HG03103 (cell line): ENCODE measurements around the gene RGS12.

Experiments
- ATAC-seq: cut with Tn5 transposase; IDR thresholded peaks from one replicate; pipeline ENCODE4 v1.9.1; 2021; ENCODE audit warnings: low read depth; ENCODE audit not compliant: unreplicated experiment

The RGS12 gene

DNA sequence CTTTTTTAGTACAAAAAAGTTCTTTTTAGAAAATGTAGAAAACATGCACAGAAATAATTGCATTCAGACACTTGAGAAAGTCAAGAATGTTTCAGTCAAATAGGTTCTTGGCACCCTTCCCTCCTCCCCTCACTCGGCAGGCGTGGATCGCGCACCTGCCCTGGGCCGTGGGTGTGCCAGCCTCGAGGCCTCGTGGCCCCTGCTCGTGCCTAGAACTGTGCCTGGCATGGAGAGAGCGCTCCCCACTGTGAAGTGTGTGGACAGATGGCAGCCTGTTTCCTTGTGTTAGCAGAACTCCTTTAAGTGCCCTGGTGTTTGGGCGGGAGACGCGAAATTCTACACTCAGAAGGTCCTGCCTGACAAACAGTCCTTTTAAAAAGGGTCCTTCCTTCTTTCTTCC lies 14.7 kb downstream of the RGS12 start:
- ATAC-seq, result no peak

DNA sequence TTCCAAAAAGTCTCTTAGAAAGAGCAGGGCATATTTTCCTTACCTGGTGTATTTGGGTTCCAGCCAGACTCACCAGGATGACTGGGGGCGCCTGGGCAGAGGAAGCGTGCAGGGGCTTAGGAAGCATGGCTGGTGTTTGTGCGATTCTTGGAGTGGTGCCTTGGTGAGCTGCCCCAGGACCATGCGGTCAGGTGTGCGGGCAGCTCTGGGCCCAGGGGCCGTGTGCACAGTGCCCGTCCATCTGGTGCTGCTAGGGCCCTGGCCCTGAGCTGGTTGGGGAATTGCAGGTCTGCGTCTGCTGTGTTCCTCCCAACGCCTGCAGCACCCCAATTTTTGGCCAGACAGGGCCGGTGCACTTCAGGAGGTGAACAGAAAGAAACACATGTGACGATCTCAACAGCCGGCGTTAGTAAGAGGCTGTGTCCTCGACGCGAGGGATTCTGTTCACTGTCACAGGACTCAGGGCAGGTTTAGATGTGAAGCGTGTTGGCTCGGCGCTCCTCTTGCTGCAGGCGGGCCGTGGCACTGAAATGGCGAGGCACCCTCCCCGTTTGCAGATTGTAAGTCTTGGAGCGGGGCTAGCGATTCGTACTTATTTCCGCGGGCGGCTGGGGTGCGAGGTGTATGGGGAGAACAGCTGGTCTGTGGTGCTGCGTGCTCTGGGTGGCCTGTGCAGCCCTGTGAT lies 15.2 kb downstream of the RGS12 start:
- ATAC-seq, result no peak

DNA sequence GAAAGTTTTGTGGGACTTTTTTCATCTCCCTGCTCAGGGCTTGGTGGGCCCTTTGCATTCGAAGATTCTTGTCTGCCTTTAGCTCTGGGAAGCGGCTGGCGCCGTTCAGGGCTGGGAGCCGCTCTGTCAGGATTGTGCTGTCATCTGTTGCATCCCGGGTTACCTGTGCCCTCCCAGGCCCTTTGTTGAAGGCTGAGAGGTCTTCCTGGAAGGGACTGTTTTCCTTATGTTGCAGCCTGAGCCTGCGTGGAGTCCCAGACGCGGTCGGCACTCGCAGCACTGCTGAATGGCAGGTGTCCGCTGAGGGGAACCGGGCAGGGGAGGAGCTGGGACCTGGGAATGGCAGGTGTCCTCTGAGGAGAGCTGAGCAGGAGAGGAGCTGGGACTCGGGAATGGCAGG lies 15.9 kb downstream of the RGS12 start:
- ATAC-seq, result no peak

DNA sequence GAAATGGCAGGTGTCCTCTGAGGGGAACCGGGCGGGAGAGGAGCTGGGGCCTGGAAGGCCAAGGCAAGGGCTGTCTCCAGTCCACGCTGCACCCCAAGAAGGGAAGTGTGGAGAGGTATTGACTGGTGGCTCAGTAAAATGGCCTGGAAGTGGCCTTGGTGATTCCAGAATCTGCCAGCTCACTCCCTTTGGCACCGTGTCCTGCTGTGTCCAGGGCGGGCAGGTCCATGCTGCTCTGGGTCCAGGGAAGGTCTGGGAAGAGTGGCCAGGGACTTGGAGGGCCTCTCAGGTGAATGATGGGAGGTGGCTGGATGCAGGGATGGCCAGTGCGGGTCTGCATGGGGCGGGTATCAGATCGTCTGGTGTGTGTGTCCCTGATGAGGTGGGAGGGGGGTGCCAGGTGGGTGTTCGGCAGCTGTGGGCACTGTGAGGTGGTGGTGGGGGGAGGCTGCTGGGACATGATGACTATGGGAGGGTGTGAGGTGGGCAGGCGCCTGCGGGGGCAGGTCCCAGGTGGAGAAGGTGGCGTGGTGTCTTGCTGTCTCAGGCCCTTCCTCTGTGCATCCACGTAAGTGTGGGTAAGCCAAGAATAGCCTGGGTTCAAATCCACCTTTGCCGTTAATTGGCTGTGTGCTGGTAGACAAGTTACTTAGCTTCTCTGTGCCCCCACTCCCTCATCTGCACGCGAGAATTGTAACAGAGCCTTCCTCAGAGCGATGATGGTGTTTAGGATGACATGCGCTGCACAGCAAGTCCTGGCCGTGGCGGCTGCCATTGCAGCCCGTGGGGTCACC lies 17.7 kb downstream of the RGS12 start:
- no peak for ATAC-seq

DNA sequence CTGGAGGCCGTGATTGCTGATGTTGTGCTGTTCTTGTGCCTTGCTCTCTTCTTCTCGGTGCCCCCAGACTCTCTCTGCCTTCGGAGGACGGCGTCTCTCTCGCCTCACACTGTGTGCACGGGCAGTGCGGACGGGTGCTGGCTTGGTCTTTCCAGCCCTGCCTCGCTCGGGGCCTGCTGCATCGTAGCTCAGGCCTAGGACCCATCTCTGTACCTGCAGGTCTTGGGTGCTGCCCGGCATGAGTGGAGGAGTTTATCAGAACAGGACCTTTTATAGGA lies 18.2 kb downstream of the RGS12 start:
- no peak for ATAC-seq

DNA sequence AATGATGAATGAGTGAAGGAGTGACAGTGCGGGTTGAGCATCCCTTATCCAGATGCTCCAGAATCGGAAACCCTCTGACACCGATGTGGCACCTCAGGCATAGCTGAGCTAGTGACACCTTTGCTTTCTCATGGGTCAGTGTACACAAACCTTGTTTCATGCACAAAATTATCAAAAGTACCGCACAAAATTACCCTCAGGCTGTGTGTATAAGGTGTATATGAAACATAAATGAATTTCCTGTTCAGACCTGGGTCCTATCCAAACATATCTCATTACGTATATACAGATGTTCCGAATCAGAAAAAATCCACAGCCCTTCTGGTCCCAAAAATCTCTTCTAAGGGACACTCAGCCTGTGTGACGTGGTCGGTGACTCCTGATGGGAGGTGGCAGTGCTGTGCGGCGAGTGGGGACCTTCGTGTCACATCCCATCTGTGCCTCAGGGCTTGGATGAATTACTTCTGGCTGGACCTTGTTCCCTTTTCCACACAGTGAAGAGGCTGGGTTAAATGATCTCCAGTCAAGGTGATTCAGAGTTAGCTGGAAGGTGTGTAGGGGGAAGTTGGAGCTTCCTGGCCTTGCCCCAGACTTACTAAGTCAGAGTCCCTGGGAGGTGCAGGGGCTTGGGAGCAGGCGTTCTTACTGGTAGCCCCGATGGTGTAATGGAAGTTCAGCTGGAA lies 18.8 kb downstream of the RGS12 start:
- no peak for ATAC-seq

DNA sequence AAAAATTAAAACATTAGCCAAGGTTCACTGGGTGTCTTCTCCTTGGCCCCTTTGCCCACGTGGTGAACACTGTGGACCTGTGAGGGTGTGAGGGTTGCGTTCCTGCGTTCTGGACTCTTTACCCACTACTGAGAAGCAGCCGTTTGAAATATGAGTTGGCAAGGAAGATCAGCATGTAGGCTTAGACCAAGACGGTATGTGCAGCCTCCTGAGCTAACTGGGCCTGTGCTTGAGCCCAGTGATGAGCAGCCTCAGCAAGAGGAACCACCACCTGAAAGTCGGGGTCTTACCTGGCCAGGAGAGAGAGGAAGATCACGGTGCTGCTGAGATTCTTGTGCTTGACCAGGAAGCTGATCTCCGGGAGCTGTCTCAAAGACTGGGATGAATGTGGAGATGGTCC lies 19.5 kb downstream of the RGS12 start:
- ATAC-seq, result no peak

DNA sequence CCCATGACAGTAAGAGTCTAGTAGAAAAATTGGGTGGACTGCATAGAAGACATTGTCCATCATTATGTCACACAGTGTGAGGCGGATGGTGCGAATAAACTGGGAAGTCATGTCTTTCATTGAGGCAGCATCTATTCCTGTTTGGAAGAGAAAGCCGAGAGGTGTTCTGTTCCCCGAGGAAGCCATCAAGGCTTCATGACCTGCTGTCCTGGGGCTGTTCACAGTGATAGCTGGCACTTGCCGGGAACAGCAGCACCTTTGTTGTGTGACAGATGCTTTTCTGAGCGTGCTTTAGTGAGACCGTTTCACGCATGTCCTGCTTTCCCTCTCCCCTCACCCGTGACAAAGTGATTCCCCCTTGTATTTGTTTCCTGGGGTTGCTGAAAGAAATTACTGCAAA lies 20.3 kb downstream of the RGS12 start:
- ATAC-seq, result no peak

DNA sequence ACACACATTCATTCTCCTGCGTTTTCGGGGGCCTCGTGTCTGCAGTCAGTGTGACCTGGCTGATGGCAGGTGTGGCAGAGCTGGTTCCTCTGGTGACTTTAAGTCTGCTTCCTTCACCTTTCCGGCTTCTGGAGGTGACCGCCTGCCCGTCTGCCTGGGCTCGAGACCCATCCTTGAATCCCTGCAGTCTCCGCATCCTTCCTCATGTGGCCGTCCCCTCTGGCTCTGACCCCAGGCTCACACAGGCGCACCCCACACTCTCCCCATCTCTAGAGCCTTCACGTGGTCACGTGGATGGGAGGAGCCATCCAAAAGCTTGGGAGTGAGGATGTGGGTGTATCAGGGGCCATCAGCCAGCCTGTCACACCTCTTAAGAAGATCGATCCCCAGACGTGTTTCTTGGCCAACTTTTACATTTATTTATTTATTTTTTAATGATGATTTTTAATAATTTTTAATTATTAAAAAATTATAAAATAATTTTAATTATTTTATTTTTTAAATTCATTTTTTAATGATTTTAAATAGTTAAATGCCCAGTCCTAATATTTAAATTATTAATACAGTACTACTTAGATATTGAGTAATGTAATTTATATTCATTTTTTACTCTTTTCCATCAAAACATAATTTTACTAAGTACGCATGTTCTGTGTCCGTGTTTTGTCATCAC lies 20.9 kb downstream of the RGS12 start:
- ATAC-seq, result no peak

DNA sequence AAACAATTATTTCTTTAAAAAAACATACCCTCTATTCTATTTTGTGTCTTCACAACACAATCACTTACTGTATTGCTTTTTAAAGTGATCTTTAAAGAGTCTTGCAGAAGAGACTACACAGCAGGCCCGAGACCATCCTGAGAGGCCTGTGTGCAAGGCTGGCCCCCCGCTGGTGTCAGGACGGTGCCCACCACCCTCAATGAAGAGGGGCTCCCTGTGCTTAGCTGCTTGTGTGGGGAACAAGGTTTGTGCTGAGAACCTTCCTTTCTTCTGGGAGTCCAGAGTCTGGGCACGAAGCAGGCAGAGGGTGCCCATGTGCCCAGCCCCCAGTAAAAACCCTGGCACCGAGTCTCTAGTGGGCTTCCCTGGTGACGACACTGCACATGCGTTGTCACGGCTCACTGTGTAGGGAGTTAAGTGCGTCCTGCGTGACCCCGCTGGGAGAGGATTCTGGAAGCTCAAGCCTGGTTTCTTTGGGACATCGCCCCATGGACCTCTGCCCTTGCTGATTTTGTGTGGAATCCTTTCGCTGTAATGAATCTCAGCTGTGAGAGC lies 22.0 kb downstream of the RGS12 start:
- ATAC-seq, result no peak

DNA sequence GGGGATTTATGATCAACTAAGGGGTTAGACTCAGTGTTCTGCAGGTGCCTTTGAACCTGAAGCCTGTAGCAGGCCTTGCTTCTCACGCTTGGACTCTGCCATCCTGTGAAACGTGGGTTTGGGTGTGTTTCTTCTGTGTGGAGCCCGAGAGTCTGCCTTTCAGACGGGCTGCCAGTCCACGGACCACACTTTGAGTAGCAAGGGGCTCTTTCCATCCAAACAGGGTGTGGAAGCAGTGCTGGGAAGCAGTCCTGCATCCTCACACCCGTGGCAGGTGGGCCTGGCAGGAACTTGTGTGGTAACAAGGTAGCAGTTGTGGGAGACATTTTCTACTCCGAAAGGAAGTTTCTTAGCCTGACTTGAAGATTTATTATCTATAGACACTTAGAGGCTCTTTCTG lies 22.7 kb downstream of the RGS12 start:
- ATAC-seq, result no peak

DNA sequence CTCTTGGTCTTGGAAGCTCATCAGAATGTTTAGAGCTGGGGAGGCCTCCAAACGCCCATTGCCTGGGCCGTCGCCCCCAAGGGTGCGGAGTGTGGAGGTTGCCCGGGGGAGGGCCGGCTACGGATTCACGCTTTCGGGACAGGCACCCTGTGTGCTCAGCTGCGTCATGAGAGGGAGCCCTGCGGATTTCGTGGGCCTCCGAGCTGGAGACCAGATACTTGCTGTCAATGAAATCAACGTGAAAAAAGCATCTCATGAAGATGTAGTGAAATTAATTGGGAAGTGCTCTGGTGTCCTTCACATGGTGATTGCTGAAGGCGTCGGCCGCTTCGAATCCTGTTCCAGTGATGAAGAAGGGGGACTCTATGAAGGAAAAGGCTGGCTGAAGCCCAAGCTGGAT lies 23.3 kb downstream of the RGS12 start:
- ATAC-seq, result no peak

DNA sequence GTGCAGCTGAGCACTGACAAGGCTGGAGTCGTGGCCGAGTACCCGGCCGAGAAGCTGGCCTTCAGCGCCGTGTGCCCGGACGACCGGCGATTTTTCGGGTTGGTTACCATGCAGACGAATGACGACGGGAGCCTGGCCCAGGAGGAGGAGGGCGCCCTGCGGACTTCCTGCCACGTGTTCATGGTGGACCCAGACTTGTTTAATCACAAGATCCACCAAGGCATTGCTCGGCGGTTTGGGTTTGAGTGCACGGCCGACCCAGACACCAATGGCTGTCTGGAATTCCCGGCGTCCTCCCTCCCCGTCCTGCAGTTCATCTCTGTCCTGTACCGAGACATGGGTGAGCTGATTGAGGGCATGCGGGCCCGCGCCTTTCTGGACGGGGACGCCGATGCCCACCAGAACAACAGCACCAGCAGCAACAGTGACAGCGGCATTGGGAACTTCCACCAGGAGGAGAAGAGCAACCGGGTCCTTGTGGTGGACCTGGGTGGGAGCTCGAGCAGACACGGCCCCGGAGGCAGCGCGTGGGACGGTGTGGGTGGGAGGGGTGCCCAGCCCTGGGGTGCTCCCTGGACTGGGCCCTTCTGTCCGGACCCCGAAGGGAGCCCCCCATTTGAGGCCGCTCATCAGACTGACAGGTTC lies 24.3 kb downstream of the RGS12 start:
- no peak for ATAC-seq

DNA sequence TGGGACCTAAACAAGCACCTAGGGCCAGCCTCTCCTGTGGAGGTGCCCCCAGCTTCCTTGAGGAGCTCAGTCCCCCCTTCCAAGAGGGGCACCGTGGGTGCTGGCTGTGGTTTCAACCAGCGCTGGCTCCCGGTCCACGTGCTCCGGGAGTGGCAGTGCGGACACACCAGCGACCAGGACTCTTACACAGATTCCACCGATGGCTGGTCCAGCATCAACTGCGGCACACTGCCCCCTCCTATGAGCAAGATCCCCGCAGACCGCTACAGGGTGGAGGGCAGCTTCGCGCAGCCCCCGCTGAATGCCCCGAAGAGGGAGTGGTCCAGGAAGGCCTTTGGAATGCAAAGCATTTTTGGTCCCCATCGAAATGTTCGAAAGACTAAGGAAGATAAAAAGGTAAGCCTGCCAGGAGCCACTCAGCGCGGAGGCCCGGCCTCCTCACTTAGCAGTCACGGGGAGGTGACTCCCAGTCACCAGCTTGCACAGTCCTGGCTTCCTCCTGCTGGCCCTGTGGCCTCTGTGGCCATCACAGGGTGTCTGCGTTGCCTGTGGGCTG lies 24.9 kb downstream of the RGS12 start:
- ATAC-seq, result no peak

DNA sequence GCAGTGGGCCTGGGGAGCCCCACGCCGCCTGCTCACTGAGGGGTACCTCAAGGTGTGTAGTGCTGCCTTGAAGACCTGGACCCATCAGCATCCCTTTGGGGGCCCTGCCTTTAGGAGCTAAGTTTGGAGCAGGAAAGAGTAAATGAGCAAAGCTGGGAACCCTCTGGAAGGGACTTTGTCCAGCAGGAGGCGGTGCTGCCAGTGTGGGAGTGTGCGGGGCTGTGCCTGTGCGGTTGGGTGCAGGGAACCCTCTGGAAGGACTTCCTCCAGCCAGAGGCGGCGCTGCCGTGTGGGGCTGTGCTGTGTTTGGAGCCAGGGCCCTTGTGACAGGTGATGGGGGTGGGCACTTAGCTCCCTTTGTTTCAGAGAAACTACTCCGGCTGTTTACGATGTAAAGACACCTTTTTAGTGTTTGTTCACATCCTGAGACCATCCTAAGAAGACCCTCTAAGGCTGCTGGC lies 25.8 kb downstream of the RGS12 start:
- ATAC-seq, result no peak

DNA sequence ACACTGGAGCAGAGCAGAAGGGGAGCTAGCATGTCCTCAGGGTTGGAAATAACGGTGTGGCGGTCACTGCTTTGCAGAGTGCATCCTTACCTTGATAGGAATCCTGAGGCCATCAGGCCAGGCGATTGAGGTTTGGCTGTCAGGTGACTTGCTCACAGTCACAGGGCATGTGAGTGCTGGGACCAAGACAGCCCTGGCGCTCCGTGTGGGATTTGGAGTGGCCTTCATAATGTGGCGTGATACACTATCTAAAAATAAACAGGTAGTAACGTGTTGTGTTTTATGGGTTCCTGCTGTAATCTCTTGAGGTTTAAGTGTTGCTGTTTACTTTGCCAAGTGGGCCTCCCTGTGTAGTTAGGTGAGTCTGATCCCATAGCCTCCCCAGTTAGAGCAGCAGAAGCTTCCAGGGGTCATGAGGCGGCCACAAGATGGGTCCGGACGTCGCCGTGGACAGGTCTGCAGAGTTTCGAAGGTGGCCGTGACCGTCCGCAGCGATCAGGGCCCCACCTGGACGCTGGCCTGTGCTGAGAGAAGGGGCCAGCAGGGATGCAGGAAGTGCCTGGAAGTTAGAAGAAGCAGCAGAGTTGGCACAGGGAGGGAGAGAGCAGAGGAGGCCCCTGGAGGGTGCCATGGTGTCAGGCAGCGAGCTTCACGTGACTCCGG lies 27.7 kb downstream of the RGS12 start:
- no peak for ATAC-seq

DNA sequence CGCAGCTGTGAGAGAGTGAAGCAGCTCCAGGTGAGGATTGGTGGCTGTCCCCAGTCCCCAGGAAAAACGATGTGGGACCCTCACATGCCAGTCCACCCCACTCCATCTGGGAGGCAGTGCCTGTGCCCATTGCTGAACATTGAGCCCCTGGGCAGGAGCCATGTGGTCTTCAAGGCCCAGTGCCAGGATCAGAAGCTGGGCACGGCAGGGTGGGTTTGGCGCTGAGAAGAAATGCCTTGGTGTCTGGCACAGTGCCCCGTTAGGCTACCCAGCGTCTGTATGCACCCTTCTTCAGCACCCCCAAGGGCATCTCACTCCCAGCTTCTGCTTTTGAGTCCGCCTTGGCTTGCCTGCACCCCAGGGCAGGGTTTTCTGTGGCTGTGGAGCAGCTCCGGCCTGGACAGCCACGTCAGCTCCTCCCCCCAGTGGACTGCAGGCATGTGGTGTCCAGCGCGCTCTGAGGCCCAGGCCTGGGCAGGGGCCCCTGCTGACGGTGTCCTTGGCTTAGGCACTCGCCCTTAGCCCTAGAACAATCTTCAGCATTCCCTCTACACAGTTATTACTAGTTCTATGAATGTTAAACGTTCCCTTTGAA lies 28.6 kb downstream of the RGS12 start:
- ATAC-seq, result no peak

DNA sequence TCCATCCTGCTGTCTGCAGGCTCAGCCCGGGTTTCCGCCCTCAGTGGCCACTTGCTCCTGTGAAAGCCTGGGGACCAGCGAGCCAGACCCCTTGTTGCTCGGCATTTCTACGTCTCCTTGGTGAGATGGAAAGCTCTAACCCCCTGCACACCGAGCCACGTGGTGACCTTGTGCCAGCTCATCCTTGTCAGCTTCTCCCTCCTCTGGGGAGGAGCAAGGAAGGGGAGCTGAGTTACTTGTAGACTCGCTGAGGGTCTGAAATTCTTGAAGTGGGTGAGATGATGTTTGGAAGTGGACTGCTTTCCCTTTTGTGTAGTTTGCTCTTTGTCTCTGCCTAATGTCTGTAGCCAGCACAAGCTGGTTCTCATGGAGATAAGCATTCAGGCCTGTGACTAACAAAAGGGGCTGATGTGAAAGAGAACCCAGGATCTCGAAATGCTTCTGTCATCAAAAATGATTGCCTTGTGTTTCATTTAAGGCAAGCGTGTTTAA lies 29.3 kb downstream of the RGS12 start:
- ATAC-seq, result no peak

DNA sequence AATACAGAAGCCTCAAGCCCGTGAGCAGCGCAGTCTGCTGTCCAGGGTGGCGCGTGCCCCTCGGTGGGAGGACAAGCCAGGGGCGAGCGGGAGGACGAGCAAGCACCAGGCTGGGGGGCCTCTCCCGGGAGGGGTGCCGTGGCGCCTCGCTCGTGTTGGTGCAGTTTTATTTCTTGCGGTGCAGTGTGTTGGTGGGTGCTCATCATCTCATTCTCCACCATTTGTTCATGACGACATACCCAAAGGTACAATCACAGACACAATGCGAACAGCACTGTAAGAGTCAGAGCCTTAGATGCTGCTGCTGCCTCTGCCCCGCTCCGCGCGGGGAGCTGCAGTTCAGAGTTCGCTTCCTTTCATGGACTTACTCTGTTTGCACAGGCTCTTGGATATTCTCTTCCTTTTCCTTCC lies 30.3 kb downstream of the RGS12 start:
- no peak for ATAC-seq
